ENCODE measurements around the gene HCRTR1.

HCRTR1 gene

DNA sequence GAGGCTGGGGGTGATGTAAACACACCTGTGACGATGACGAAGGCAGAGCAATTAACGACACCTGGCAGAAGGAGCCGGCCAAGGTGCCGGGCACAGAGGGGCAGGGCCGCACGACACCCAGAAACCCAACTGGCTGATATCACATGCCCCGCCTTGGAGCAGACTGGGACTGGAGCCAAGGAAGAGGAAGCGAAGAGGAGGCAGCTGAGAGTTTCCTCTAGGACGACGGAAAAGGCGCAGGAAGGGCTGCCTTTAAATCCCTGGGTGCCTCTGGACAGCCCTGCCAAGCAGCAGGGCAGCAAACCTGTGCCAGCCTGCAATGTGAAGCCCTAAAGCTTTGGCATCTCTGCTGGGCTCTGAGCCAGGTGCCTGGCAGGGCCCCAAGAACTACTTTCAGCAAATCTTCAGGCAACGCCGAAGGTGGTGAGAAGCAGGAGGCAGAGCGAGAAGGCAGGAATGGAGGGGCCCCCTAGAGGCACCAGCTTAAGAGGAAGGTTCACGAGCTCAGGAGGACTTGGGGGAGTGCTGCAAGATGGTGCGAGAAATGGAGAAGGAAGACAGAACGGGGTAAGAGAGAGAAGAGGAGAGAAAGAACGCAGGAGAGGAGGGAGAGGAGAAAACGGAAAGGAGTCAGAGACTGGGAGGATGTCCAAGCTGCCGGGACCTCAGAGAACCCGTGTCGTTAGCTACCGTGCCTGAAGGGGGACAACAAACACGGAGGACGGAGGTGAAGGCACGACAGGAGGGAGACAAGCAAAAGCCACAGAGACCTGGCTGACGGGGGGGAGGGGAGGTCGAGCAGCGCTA lies 52.5 kb downstream of the HCRTR1 start (continued):
- 0 out of 2 replicates have a peak, but pooled peaks have one; percentile 49 for TF ChIP-seq GLIS2 (tag by site-specific recombination; IDR thresholded peaks at IDR 0.05)
- TF ChIP-seq, protein P1, sequence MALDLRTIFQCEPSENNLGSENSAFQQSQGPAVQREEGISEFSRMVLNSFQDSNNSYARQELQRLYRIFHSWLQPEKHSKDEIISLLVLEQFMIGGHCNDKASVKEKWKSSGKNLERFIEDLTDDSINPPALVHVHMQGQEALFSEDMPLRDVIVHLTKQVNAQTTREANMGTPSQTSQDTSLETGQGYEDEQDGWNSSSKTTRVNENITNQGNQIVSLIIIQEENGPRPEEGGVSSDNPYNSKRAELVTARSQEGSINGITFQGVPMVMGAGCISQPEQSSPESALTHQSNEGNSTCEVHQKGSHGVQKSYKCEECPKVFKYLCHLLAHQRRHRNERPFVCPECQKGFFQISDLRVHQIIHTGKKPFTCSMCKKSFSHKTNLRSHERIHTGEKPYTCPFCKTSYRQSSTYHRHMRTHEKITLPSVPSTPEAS (tag by site-specific recombination; IDR thresholded peaks at IDR 0.05), result no peak
- TF ChIP-seq, protein P2, sequence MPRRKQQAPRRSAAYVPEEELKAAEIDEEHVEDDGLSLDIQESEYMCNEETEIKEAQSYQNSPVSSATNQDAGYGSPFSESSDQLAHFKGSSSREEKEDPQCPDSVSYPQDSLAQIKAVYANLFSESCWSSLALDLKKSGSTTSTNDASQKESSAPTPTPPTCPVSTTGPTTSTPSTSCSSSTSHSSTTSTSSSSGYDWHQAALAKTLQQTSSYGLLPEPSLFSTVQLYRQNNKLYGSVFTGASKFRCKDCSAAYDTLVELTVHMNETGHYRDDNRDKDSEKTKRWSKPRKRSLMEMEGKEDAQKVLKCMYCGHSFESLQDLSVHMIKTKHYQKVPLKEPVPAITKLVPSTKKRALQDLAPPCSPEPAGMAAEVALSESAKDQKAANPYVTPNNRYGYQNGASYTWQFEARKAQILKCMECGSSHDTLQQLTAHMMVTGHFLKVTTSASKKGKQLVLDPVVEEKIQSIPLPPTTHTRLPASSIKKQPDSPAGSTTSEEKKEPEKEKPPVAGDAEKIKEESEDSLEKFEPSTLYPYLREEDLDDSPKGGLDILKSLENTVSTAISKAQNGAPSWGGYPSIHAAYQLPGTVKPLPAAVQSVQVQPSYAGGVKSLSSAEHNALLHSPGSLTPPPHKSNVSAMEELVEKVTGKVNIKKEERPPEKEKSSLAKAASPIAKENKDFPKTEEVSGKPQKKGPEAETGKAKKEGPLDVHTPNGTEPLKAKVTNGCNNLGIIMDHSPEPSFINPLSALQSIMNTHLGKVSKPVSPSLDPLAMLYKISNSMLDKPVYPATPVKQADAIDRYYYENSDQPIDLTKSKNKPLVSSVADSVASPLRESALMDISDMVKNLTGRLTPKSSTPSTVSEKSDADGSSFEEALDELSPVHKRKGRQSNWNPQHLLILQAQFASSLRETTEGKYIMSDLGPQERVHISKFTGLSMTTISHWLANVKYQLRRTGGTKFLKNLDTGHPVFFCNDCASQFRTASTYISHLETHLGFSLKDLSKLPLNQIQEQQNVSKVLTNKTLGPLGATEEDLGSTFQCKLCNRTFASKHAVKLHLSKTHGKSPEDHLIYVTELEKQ (tag by site-specific recombination; IDR thresholded peaks at IDR 0.05; ENCODE audit: borderline replicate concordance), result no peak

DNA sequence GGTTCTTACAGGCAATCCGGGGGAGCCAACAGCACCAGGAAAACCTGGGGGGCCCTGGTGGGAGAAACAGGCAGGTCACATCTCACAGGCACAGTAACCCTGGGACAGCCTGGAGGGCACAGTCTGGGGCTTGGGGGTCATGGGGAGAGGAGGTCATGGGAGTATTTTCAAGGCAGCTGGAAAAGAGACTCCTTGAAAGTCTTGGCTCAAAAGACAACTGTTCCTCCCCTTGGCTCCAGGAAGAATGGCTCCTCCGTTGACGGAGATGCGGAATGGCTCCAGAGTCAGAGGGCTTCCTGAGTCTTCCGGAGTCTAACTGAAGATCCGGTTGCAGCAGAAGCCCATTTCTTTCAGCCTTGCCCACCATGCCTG lies 53.1 kb downstream of the HCRTR1 start:
- ChIA-PET POLR2A (no interaction called here), CTCF (interaction anchor here (2.0 kb wide), 1 partner anchor 46 kb away, joined by 10 read pairs; no protein-coding TSS in a partner anchor)
- Histone ChIP-seq H3K4me3 (ENCODE audit: low read depth, low read length) (no peak overlapping the region), H3K9me3 (ENCODE audit: control insufficient read depth, insufficient read depth, low read depth, low read length) (no peaks in the 10 kb centered on the region), H3K36me3 (ENCODE audit: control insufficient read depth in 2 of 2, insufficient read depth in 1 of 2, low read length in 2 of 2) (no peaks in the 10 kb centered on the region), H3K27ac (ENCODE audit: extremely low read depth, low read depth, low read length) (no peak overlapping the region), H3K4me1 (ENCODE audit: control insufficient read depth, insufficient read depth, low read length) (peaks cover 5% of the 10 kb centered on the region)
- TF ChIP-seq SP2 (tag by site-specific recombination; IDR thresholded peaks at IDR 0.05) (no peak), ZNF37A (tag by site-specific recombination; IDR thresholded peaks at IDR 0.05) (no peak), ZNF366 (tag by site-specific recombination; conservative IDR thresholded peaks at IDR 0.05) (no peak), ZNF394 (tag by site-specific recombination; IDR thresholded peaks at IDR 0.05; ENCODE audit: borderline replicate concordance) (no peak), ZNF138 (tag by site-specific recombination; IDR thresholded peaks at IDR 0.05; ENCODE audit: borderline replicate concordance) (no peak), ZNF157 (tag by site-specific recombination; IDR thresholded peaks at IDR 0.05) (no peak)
- TF ChIP-seq, protein P3, sequence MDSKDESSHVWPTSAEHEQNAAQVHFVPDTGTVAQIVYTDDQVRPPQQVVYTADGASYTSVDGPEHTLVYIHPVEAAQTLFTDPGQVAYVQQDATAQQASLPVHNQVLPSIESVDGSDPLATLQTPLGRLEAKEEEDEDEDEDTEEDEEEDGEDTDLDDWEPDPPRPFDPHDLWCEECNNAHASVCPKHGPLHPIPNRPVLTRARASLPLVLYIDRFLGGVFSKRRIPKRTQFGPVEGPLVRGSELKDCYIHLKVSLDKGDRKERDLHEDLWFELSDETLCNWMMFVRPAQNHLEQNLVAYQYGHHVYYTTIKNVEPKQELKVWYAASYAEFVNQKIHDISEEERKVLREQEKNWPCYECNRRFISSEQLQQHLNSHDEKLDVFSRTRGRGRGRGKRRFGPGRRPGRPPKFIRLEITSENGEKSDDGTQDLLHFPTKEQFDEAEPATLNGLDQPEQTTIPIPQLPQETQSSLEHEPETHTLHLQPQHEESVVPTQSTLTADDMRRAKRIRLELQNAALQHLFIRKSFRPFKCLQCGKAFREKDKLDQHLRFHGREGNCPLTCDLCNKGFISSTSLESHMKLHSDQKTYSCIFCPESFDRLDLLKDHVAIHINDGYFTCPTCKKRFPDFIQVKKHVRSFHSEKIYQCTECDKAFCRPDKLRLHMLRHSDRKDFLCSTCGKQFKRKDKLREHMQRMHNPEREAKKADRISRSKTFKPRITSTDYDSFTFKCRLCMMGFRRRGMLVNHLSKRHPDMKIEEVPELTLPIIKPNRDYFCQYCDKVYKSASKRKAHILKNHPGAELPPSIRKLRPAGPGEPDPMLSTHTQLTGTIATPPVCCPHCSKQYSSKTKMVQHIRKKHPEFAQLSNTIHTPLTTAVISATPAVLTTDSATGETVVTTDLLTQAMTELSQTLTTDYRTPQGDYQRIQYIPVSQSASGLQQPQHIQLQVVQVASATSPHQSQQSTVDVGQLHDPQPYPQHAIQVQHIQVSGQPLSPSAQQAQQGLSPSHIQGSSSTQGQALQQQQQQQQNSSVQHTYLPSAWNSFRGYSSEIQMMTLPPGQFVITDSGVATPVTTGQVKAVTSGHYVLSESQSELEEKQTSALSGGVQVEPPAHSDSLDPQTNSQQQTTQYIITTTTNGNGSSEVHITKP (tag by site-specific recombination; IDR thresholded peaks at IDR 0.05), result peak; percentile 71
- TF ChIP-seq, protein P4, sequence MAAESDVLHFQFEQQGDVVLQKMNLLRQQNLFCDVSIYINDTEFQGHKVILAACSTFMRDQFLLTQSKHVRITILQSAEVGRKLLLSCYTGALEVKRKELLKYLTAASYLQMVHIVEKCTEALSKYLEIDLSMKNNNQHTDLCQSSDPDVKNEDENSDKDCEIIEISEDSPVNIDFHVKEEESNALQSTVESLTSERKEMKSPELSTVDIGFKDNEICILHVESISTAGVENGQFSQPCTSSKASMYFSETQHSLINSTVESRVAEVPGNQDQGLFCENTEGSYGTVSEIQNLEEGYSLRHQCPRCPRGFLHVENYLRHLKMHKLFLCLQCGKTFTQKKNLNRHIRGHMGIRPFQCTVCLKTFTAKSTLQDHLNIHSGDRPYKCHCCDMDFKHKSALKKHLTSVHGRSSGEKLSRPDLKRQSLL (tag by site-specific recombination; IDR thresholded peaks at IDR 0.05), result peak; percentile 44; the same call in 1 of the 2 replicates

DNA sequence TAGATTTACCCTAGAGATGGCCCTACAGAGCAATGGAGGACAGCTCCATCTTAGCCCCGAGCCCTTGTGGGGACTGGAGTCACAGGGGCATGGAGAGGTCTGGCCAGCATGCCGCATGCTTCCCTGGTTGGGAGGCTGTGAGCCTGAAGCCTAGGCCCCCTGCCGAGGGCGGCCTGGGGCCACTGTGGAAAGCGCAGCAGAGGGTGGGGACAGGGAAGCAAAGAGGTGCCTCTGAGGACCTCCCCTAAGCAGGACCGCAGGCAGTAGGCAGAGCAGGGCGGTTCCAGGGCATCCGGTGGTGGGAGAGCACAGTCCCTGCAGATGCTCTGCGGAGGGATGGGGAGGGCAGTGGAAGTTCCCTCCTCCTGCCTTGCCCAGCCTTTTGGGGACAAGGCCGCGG lies 53.7 kb downstream of the HCRTR1 start:
- peaks cover 5% of the 10 kb centered on the region for H3K4me1 ChIP-seq (ENCODE audit: control insufficient read depth, insufficient read depth, low read length)
- no peak for TF ChIP-seq ZNF114 (tag by site-specific recombination; IDR thresholded peaks at IDR 0.05)
- TF ChIP-seq, protein P5, sequence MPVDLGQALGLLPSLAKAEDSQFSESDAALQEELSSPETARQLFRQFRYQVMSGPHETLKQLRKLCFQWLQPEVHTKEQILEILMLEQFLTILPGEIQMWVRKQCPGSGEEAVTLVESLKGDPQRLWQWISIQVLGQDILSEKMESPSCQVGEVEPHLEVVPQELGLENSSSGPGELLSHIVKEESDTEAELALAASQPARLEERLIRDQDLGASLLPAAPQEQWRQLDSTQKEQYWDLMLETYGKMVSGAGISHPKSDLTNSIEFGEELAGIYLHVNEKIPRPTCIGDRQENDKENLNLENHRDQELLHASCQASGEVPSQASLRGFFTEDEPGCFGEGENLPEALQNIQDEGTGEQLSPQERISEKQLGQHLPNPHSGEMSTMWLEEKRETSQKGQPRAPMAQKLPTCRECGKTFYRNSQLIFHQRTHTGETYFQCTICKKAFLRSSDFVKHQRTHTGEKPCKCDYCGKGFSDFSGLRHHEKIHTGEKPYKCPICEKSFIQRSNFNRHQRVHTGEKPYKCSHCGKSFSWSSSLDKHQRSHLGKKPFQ (tag by site-specific recombination; IDR thresholded peaks at IDR 0.05), result no peak
- TF ChIP-seq ZNF341 (tag by site-specific recombination; IDR thresholded peaks at IDR 0.05; ENCODE audit: low read depth), result no peak
- no peak for TF ChIP-seq WT1 (tag by site-specific recombination; IDR thresholded peaks at IDR 0.05)
- TF ChIP-seq ZNF549 (tag by site-specific recombination; IDR thresholded peaks at IDR 0.05), result no peak
- TF ChIP-seq ZNF707 (tag by site-specific recombination; IDR thresholded peaks at IDR 0.05), result no peak
- TF ChIP-seq ZNF175 (tag by site-specific recombination; IDR thresholded peaks at IDR 0.05), result no peak
- no peak for TF ChIP-seq ZNF837 (tag by site-specific recombination; IDR thresholded peaks at IDR 0.05)
- no peak for TF ChIP-seq ZFHX2 (tag by site-specific recombination; conservative IDR thresholded peaks at IDR 0.05)
- no peak overlapping the region for H3K27ac ChIP-seq (ENCODE audit: extremely low read depth, low read depth, low read length)
- ChIA-PET POLR2A (no interaction called here), CTCF (interaction anchor here (0.5 to 1.4 kb wide), 3 partner anchors 8 to 118 kb away, joined by 3 to 5 read pairs (median 5); no protein-coding TSS in a partner anchor)
- no peaks in the 10 kb centered on the region for H3K9me3 ChIP-seq (ENCODE audit: control insufficient read depth, insufficient read depth, low read depth, low read length)
- no peaks in the 10 kb centered on the region for H3K36me3 ChIP-seq (ENCODE audit: control insufficient read depth in 2 of 2, insufficient read depth in 1 of 2, low read length in 2 of 2)
- H3K4me3 ChIP-seq (ENCODE audit: low read depth, low read length), result no peak overlapping the region

Data from HEK293 (cell line).